PC-3 (cell line): Measurements from ENCODE around the gene RAX2.

Source experiments
- EZH2 ChIP-seq: fragments of 300-600 bp; sonication (generic); IDR thresholded peaks from one replicate; pipeline ENCODE4 v1.6.1; 2017; ENCODE audit warnings: antibody characterized with exemption, mild to moderate bottlenecking, low read length; ENCODE audit not compliant: unreplicated experiment
- TF ChIP-seq, protein P1 (sequence below): fragments of 300-600 bp; sonication (generic); conservative IDR thresholded peaks from 2 replicates; pipeline ENCODE4 v1.5.1; 2017; ENCODE audit warnings: antibody characterized with exemption, low read depth, mild to moderate bottlenecking, low read length

DNA sequence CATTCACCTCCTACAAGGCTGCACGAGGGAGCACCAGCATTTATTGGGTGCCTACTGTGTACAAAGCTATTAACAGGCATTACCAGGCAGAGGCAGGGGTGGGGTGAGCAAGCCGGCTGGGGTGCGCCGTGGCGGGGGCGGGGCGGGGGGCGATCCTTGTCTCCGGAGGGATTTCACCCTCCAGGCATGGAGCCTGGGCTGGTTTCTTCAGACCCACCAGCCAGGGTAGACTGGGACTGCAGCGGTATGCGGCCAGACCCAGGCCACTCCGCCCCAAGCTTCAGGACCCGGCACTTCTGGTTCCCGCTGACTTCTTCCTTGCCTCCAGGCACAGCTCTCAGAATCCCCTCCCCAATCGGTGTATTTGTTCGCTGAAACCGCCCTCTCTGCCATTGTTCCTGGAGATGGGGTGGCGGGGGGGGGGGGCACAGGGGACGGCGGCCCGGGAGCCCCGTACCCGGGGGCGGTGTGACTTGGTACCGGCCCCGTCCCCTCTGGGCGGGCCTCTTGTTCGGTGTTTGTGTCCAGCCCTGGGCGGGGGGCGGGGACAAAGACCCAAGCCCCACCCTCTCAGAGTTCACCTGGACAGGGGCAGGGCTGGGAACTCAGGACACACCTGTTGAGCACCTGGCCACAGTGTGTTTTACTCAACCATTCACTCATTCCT is 49.5 kb downstream of the RAX2 start:
- no peak for TF ChIP-seq EZH2
- TF ChIP-seq, protein P1, sequence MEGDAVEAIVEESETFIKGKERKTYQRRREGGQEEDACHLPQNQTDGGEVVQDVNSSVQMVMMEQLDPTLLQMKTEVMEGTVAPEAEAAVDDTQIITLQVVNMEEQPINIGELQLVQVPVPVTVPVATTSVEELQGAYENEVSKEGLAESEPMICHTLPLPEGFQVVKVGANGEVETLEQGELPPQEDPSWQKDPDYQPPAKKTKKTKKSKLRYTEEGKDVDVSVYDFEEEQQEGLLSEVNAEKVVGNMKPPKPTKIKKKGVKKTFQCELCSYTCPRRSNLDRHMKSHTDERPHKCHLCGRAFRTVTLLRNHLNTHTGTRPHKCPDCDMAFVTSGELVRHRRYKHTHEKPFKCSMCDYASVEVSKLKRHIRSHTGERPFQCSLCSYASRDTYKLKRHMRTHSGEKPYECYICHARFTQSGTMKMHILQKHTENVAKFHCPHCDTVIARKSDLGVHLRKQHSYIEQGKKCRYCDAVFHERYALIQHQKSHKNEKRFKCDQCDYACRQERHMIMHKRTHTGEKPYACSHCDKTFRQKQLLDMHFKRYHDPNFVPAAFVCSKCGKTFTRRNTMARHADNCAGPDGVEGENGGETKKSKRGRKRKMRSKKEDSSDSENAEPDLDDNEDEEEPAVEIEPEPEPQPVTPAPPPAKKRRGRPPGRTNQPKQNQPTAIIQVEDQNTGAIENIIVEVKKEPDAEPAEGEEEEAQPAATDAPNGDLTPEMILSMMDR: no peak
